Stimulated activated CD4-positive, alpha-beta T cell treated with anti-CD3 and anti-CD28 coated beads, Interleukin-1b, Interleukin-23, amount 100 ng/mL, for 1 hour (primary cell): ENCODE results near the gene F7.
"Not testable (repeated sequence)": the region's sequence is repeated elsewhere in the genome, so short reads cannot be mapped to it uniquely, and the experiment has no call there.

Experiments used
- DNase-seq, 2 donors: peaks; one replicate each; pipeline ENCODE4 v3.0.0-alpha.2; 2020; ENCODE audit warnings: low read depth in 2 of 2

Gene F7

DNA sequence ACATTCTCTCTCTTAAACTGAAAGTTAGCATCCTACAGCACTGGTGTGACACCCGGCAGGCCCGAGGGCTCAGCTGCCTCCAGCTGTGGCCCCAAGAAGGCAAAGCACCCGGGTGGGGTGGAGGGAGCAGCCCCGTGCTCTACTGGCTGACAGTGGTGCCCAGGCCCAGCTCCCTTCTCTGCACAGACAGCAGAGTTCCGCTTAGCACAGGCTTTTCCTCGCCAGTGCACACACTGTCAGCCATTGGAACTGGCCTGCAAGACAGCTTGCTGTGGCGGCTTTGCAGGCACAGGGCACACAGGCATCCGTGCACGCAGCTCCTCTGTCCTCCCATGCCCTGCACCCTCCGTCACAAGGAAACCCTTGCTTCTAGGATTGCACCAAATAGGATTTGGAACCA lies 3.3 kb upstream of the F7 start:
- DNase-seq: not testable (repeated sequence)

DNA sequence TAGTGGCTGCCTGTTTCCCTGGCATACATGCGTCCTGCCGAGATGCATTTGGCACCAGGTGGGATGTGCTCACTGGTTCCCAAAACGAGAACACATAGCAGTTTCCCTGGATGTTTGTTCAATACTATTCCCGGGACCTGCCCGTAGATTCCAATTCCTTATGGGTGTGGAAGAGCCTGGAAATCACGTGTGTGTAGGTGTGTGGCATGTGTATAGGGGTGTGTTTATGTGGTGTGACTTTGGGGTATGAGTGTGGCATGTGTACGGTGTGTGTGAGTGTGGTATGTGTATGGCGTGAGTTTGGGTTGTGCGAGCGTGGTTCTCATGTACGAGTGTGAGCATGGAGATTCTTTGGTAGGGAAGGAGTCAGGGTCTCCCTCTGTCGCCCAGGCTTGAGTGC lies 2.9 kb upstream of the F7 start:
- DNase-seq: no peak

DNA sequence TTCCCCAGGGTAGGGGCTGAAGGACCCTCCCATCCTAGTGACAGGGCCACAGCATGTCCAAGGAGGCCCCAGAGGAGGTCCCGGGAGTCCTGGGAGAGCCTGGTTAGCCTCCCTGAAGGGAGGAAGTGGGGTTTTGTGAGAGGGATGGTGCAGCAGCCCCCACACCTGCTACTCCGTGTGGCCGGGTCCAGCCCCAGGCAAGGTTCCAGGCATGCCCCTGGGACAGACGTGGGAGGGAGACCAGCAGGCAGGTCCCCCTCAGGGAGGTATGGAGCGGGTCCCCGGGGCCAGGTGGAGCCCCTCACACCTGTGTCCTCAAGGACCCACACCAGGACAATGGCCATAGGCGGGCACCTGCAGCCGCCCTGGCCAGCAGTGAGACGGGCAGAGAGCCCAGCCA lies 1.9 kb upstream of the F7 start:
- DNase-seq: no peak

DNA sequence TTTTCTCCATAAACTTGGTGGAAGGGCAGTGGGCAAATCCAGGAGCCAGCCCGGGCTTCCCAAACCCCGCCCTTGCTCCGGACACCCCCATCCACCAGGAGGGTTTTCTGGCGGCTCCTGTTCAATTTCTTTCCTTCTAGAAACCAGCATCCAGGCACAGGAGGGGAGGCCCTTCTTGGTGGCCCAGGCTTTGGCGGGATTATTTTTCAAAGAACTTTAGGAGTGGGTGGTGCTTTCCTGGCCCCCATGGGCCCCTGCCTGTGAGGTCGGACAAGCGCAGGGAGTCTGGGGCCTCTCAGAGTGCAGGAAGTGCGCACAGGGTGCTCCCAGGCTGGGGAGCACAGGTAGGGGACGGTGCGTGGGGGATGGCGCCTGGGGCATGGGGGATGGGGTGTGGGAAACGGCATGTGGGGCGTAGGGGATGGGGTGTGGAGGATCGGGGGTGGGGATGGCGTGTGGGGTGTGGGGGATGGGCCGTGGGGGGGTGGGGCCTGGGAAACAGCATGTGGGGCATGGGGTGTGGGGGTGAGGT lies 396 bp downstream of the F7 start:
- no peak for DNase-seq

- DNase-seq: no peak
Measured at GRCh38 chr13:113106711-113107351, 1.2 kb downstream of the F7 start.

GRCh38 chr13:113108521-113108920 lies 2.9 kb downstream of the F7 start:
- not testable (repeated sequence) for DNase-seq

- DNase-seq: no peak
Measured at GRCh38 chr13:113109151-113110047, 3.8 kb downstream of the F7 start.

DNA sequence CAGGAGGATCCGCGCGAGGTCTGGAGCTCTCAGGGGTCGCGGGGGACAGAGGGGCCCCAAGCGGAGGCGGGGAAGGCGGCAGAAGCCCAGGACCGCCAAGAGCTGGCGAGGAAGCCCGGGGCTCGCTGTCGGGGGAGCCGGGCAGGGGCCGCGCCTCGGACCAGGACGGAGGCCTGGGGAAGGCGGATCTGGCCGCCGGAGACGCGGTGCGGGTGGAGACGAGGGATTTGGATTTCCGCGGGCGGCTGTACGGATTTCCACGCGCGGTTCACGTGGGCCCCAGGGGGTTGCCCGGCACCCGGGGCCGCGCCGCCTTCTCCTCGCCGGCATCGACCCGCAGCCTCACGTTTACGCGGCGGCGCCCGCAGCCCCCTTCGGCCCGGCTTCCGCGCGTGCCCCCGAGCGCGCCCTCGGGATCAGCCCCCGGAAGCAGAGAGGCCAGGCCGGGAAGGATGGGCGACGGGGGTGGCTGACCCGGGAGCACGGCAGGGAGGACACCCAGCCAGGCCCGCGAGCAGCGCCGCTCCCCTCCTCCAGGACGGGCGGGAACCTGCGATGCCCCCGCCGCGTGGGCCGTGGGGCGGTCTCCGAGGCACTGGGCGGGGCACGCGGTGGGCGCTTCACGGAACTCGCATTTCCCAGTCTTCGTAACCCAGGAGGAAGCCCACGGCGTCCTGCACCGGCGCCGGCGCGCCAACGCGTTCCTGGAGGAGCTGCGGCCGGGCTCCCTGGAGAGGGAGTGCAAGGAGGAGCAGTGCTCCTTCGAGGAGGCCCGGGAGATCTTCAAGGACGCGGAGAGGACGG lies 4.7 kb downstream of the F7 start:
- peak in 1 of 2 donors; percentile 11 for DNase-seq

GRCh38 chr13:113110852-113111315 lies 5.3 kb downstream of the F7 start:
- DNase-seq: no peak

GRCh38 chr13:113111821-113112220 lies 6.2 kb downstream of the F7 start:
- not testable (repeated sequence) for DNase-seq

DNA sequence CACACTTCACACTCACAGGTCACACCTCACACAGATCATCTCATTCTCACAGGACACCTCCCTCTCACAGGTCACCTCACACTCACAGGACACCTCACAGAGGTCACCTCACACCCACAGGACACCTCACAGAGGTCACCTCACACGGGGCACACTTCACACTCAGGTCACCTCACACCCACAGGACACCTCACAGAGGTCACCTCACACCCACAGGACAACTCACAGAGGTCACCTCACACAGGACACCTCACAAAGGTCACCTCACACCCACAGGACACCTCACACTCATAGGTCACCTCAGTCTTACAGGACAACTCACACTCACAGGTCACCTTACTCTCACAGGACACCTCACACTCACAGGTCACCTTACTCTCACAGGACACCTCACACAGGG lies 6.9 kb downstream of the F7 start:
- not testable (repeated sequence) for DNase-seq

- DNase-seq: no peak
Measured at GRCh38 chr13:113112893-113113845, 7.6 kb downstream of the F7 start.

DNA sequence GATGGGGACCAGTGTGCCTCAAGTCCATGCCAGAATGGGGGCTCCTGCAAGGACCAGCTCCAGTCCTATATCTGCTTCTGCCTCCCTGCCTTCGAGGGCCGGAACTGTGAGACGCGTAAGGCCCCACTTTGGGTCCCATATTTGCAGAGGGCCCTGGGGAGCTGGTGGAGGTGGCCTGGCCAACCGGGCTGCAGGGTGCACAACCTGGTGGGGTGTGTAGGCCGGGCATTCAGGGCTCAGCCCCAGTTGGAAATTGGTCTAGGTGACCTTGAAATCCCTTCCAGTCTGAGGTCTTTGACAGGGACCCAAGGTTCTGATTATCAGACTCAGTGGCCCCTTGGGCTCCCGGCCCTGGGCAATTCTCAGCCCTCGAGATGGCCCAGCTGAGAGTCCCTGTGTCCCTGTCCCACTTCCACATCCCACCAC lies 8.3 kb downstream of the F7 start:
- DNase-seq: no peak

- DNase-seq: no peak
Measured at GRCh38 chr13:113114511-113115362, 9.1 kb downstream of the F7 start.

- DNase-seq: no peak
Measured at GRCh38 chr13:113115363-113116205, 10.0 kb downstream of the F7 start.

DNA sequence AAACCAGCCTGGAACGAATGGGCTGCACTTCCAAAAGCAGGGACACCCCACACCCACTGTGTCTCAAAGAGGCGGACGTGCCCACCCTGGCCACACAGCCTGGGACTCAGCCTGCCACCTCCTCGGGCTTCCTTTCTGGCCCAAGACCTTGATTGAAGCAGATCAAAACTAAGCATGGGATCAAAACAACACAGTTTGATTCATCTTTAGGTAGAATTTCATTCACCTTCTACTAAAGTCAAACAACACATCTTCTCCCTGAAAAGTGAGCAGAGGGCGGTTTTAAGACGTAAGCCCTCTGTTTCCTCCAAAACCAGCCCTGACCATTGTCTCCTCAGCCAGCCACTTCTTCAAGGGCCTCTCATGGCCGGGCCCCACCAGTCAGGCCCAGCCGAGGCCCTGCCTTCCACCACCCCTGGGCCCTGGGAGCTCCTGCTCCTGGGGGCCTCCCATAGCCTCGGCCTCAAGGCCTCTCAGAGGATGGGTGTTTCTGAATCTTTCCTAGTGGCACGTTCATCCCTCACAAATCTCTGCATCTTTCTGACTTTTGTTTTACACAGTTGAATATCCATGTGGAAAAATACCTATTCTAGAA lies 10.7 kb downstream of the F7 start:
- no peak for DNase-seq

DNA sequence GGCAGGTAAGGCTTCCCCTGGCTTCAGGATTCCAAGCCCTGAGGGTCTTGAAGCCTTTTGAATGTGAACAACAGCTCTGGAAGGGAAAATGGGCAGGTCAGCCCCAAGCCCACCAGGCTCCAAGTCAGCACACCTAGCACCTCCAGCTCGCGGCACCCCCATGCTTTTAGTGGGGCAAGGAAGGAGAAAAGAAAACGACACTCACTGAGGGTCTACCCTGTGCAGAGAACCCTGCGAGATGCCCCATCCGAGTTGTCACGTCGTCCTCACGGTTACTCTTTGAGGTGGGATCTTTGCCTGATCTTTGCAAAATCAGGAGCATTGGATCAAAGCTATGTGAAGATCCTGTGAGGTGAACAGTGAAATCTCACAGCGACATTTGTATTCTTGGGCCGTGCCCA lies 11.3 kb downstream of the F7 start:
- DNase-seq: no peak

GRCh38 chr13:113117335-113117872 lies 11.8 kb downstream of the F7 start:
- no peak for DNase-seq
